Epithelial cell of proximal tubule (primary cell): Measurements from ENCODE around the gene MIEF1. TPM values are rescaled to one million over a fixed set of nuclear protein-coding genes. Genes with fewer than 3 reads are reported as not detected.

Experiments
- DNase-seq: peaks from one replicate; pipeline ENCODE4 v3.0.0-alpha.2; 2011; ENCODE audit warnings: low read depth
- H3K4me3 ChIP-seq: 2 replicates; pipeline ENCODE4 v1.5.1; 2011; ENCODE audit warnings: low read depth, mild to moderate bottlenecking, low read length
- CTCF ChIP-seq: conservative IDR thresholded peaks from 2 replicates; pipeline ENCODE4 v1.5.1; 2012; ENCODE audit warnings: low read depth, mild to moderate bottlenecking, low read length
- total RNA-seq: library from RNA; depleted of rRNA; stranded (reverse); fragments of >200 nt; gene quantifications from 2 replicates; pipeline ENCODE4 v1.2.3, GENCODE V29; 2015

MIEF1 gene
- total RNA-seq, 1 donor from 2014 or later = 22.9 TPM

- peak overlapping the region; percentile 59 for H3K4me3 ChIP-seq
- DNase-seq = peak; percentile 58
- no peak for TF ChIP-seq CTCF
Measured at GRCh38 chr22:39471381-39472141, 30.5 kb upstream of the MIEF1 start.

GRCh38 chr22:39472570-39473556 lies 29.2 kb upstream of the MIEF1 start:
- TF ChIP-seq CTCF = no peak
- H3K4me3 ChIP-seq = no peak overlapping the region
- no peak for DNase-seq

GRCh38 chr22:39473851-39474250 lies 28.2 kb upstream of the MIEF1 start:
- no peak for DNase-seq
- no peak for TF ChIP-seq CTCF
- H3K4me3 ChIP-seq = no peak overlapping the region

GRCh38 chr22:39474351-39475111 lies 27.6 kb upstream of the MIEF1 start:
- DNase-seq = no peak
- no peak for TF ChIP-seq CTCF
- H3K4me3 ChIP-seq = no peak overlapping the region

GRCh38 chr22:39475337-39475736 lies 26.8 kb upstream of the MIEF1 start:
- TF ChIP-seq CTCF = no peak
- DNase-seq = no peak
- no peak overlapping the region for H3K4me3 ChIP-seq

GRCh38 chr22:39475902-39476301 lies 26.2 kb upstream of the MIEF1 start:
- TF ChIP-seq CTCF = no peak
- no peak overlapping the region for H3K4me3 ChIP-seq
- DNase-seq = no peak
